MCF 10A (cell line): ENCODE results near the gene GAS7. TPM values are rescaled to one million over a fixed set of nuclear protein-coding genes. Genes with fewer than 3 reads are reported as not detected.

Experiments
- BruUV-seq: library from RNA; stranded (reverse); fragments of 400-500 nt; replicated peaks from 2 replicates; lab custom pipeline; 2021; lab: Mats Ljungman, UMichigan
- CTCF ChIA-PET: fragments of 300-600 bp; sonication (Branson Sonifier 250); formaldehyde crosslinking; extraction: SDS; loops from one replicate; lab custom pipeline; 2021; ENCODE audit warnings: antibody characterized with exemption, inconsistent platforms; lab: Yijun Ruan, JAX
- POLR2A ChIA-PET: fragments of 300-600, 350-650 bp; sonication (Branson Sonifier 250); formaldehyde crosslinking; extraction: SDS; loops from one replicate; lab custom pipeline; 2020; ENCODE audit warnings: antibody characterized with exemption, inconsistent platforms; lab: Yijun Ruan, JAX
- DNase-seq: peaks from one replicate; pipeline ENCODE4 v3.0.0-alpha.2; 2018; ENCODE audit not compliant: unreplicated experiment
- H3K27ac Mint-ChIP-seq: one replicate; pipeline ENCODE4 v1.8.0; 2022; ENCODE audit warnings: mild to moderate bottlenecking, low read depth, mixed read lengths; ENCODE audit not compliant: unreplicated experiment
- H3K27me3 Mint-ChIP-seq: one replicate; pipeline ENCODE4 v1.8.0; 2022; ENCODE audit warnings: mixed read lengths; ENCODE audit not compliant: insufficient read depth, unreplicated experiment
- H3K36me3 Mint-ChIP-seq: one replicate; pipeline ENCODE4 v1.8.0; 2022; ENCODE audit warnings: mild to moderate bottlenecking, moderate library complexity, mixed read lengths; ENCODE audit not compliant: insufficient read depth, unreplicated experiment
- H3K4me1 Mint-ChIP-seq: one replicate; pipeline ENCODE4 v1.8.0; 2022; ENCODE audit warnings: mixed read lengths; ENCODE audit not compliant: insufficient read depth, unreplicated experiment
- H3K4me3 Mint-ChIP-seq: one replicate; pipeline ENCODE4 v1.8.0; 2022; ENCODE audit warnings: mild to moderate bottlenecking, moderate library complexity, mixed read lengths; ENCODE audit not compliant: unreplicated experiment
- H3K9me3 Mint-ChIP-seq: one replicate; pipeline ENCODE4 v1.8.0; 2022; ENCODE audit warnings: mixed read lengths; ENCODE audit not compliant: unreplicated experiment
- CTCF ChIP-seq: fragments of 200-600 bp; IDR thresholded peaks from one replicate; pipeline ENCODE4 v1.8.0; 2022; ENCODE audit warnings: antibody characterized with exemption, mild to moderate bottlenecking; ENCODE audit not compliant: unreplicated experiment
- intact Hi-C: fragments of 100-400 bp; cut with micrococcal nuclease; formaldehyde crosslinking; loops from 2 replicates; pipeline ENCODE4 v1.14.1; 2022
- total RNA-seq: library from RNA; stranded (reverse); gene quantifications from 2 replicates; pipeline ENCODE4 v1.2.3, GENCODE V29; 2022

Gene GAS7
- total RNA-seq, 1 experiment from 2014 or later, result not detected

GRCh38 chr17:9929871-9930270, 268.5 kb downstream of the GAS7 start:
- Mint-ChIP-seq H3K27ac (no peak overlapping the region), H3K27me3 (no peaks in the 10 kb centered on the region), H3K9me3 (no peaks in the 10 kb centered on the region), H3K4me1 (peaks cover under 1% of the 10 kb centered on the region), H3K4me3 (no peak overlapping the region), H3K36me3 (no peaks in the 10 kb centered on the region)
- BruUV-seq, result no TSS peak
- CTCF ChIA-PET, result interaction anchor here (1.0 to 9.3 kb wide), 6 partner anchors 9 to 685 kb away, joined by 3 to 189 read pairs (median 4); no protein-coding TSS in a partner anchor
- POLR2A ChIA-PET, result no interaction called here
- no peak for DNase-seq
- no peak for TF ChIP-seq CTCF
- intact Hi-C loops, result loop anchor here (1.0 to 10.0 kb wide), 2 partner anchors 201 to 395 kb away; no protein-coding TSS in a partner anchor

GRCh38 chr17:9928601-9929333, 269.6 kb downstream of the GAS7 start:
- intact Hi-C loops, result loop anchor here (1.0 to 10.0 kb wide), 2 partner anchors 199 to 396 kb away; no protein-coding TSS in a partner anchor
- no TSS peak for BruUV-seq
- Mint-ChIP-seq H3K9me3 (no peaks in the 10 kb centered on the region), H3K27ac (no peak overlapping the region), H3K27me3 (no peaks in the 10 kb centered on the region), H3K4me3 (no peak overlapping the region), H3K36me3 (no peaks in the 10 kb centered on the region), H3K4me1 (peaks cover 6% of the 10 kb centered on the region)
- CTCF ChIA-PET, result interaction anchor here (0.6 to 9.3 kb wide), 25 partner anchors 10 to 718 kb away, joined by 3 to 189 read pairs (median 3); no protein-coding TSS in a partner anchor
- POLR2A ChIA-PET, result interaction anchor here (0.6 kb wide), 1 partner anchor 233 kb away, joined by 4 read pairs; no protein-coding TSS in a partner anchor
- TF ChIP-seq CTCF, result no peak
- peak; percentile 76 for DNase-seq

- Mint-ChIP-seq H3K4me1 (peaks cover 6% of the 10 kb centered on the region), H3K9me3 (no peaks in the 10 kb centered on the region), H3K4me3 (no peak overlapping the region), H3K27me3 (no peaks in the 10 kb centered on the region), H3K36me3 (no peaks in the 10 kb centered on the region), H3K27ac (no peak overlapping the region)
- BruUV-seq, result no TSS peak
- intact Hi-C loops, result loop anchor here (10.0 kb wide), 1 partner anchor 399 kb away; no protein-coding TSS in a partner anchor
- CTCF ChIA-PET, result interaction anchor here (0.6 to 9.3 kb wide), 16 partner anchors 9 to 1080 kb away, joined by 3 to 189 read pairs (median 4); partner anchors contain the start of genes CFAP52 and STX8
- TF ChIP-seq CTCF, result no peak
- no peak for DNase-seq
- POLR2A ChIA-PET, result interaction anchor here (0.6 kb wide), 1 partner anchor 595 kb away, joined by 3 read pairs; no protein-coding TSS in a partner anchor
Measured at GRCh38 chr17:9926150-9926804, 272.1 kb downstream of the GAS7 start.

- Mint-ChIP-seq H3K36me3 (no peaks in the 10 kb centered on the region), H3K4me1 (peaks cover 6% of the 10 kb centered on the region), H3K9me3 (no peaks in the 10 kb centered on the region), H3K4me3 (no peak overlapping the region), H3K27ac (no peak overlapping the region), H3K27me3 (no peaks in the 10 kb centered on the region)
- ChIA-PET CTCF (interaction anchor here (0.6 to 9.3 kb wide), 19 partner anchors 8 to 1434 kb away, joined by 3 to 189 read pairs (median 3); no protein-coding TSS in a partner anchor), POLR2A (no interaction called here)
- intact Hi-C loops, result loop anchor here (10.0 kb wide), 1 partner anchor 399 kb away; no protein-coding TSS in a partner anchor
- no peak for TF ChIP-seq CTCF
- DNase-seq, result no peak
- BruUV-seq, result no TSS peak
Measured at GRCh38 chr17:9925457-9925856, 272.9 kb downstream of the GAS7 start.
